Uterus (tissue), 2 donors: ENCODE measurements around the gene SLC35F3.

Source experiments
- POLR2A ChIP-seq, 2 donors: fragments of 450-650 bp; IDR thresholded peaks; one replicate each; pipeline ENCODE4 v1.6.1; 2016; ENCODE audit warnings: antibody characterized with exemption in 2 of 2, mild to moderate bottlenecking in 1 of 2, moderate library complexity in 1 of 2
- TF ChIP-seq, protein P1 (sequence below), 4 experiments: fragments of 200-600 bp in 2 of 4; fragments of 450-650 bp in 2 of 4; sonication (generic) in 2 of 4; IDR thresholded peaks; one replicate each; pipeline ENCODE4 v1.5.1; 2016 to 2019; ENCODE audit warnings: antibody characterized with exemption in 4 of 4, mild to moderate bottlenecking in 2 of 4, moderate library complexity in 1 of 4

DNA sequence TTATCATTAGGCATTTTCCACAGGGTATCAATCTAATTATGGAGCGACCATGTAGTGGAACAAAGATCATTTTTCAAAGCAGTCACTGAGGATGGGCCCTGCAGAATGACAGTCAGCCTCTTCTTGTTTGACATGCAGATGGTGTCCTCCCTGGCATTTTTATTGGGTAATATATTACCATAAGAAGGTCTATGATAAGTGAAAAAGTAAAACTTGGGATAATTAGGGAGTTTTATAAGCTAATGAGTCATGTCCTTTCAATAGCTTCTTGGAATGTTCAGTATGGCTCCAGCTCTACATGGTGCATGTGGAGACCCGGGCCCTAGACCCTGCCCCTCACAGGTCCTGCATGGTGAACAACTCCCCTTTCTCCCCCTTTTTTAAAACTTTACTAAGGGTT lies 236.5 kb downstream of the SLC35F3 start:
- TF ChIP-seq, protein P1, sequence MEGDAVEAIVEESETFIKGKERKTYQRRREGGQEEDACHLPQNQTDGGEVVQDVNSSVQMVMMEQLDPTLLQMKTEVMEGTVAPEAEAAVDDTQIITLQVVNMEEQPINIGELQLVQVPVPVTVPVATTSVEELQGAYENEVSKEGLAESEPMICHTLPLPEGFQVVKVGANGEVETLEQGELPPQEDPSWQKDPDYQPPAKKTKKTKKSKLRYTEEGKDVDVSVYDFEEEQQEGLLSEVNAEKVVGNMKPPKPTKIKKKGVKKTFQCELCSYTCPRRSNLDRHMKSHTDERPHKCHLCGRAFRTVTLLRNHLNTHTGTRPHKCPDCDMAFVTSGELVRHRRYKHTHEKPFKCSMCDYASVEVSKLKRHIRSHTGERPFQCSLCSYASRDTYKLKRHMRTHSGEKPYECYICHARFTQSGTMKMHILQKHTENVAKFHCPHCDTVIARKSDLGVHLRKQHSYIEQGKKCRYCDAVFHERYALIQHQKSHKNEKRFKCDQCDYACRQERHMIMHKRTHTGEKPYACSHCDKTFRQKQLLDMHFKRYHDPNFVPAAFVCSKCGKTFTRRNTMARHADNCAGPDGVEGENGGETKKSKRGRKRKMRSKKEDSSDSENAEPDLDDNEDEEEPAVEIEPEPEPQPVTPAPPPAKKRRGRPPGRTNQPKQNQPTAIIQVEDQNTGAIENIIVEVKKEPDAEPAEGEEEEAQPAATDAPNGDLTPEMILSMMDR (IDR thresholded peaks at IDR 0.05) = no peak
- no peak for TF ChIP-seq POLR2A (IDR thresholded peaks at IDR 0.05)
